ACC112 (cell line): ENCODE data around the gene DLEC1.

Experiments used
- H2AFZ ChIP-seq: fragments of 200-600 bp; sonication (generic); one replicate; pipeline ENCODE4 v1.6.0; 2017; ENCODE audit warnings: antibody characterized with exemption, low read length; ENCODE audit not compliant: unreplicated experiment
- H3K27ac ChIP-seq: fragments of 200-600 bp; sonication (generic); 2 replicates; pipeline ENCODE4 v1.5.1; 2014; ENCODE audit warnings: low read depth, mild to moderate bottlenecking, antibody characterized with exemption, low read length, moderate library complexity
- H3K27me3 ChIP-seq: fragments of 200-600 bp; sonication (generic); 2 replicates; pipeline ENCODE4 v1.6.1; 2014; ENCODE audit warnings: mild to moderate bottlenecking, antibody characterized with exemption, low read length, moderate library complexity, mixed read lengths; ENCODE audit not compliant: insufficient read depth
- H3K36me3 ChIP-seq: fragments of 200-600 bp; sonication (generic); 2 replicates; pipeline ENCODE4 v1.6.1; 2016; ENCODE audit warnings: mild to moderate bottlenecking, antibody characterized with exemption, low read length, moderate library complexity, mixed read lengths; ENCODE audit not compliant: insufficient read depth
- H3K4me1 ChIP-seq: fragments of 200-600 bp; sonication (generic); one replicate; pipeline ENCODE4 v1.6.1; 2016; ENCODE audit warnings: low read length, mixed read lengths; ENCODE audit not compliant: insufficient read depth, unreplicated experiment, control insufficient read depth
- H3K4me3 ChIP-seq: fragments of 200-600 bp; sonication (generic); 2 replicates; pipeline ENCODE4 v1.5.1; 2014; ENCODE audit warnings: mild to moderate bottlenecking, low read depth, low read length
- H3K79me2 ChIP-seq: fragments of 200-600 bp; sonication (generic); one replicate; pipeline ENCODE4 v1.6.0; 2016; ENCODE audit warnings: low read length; ENCODE audit not compliant: control insufficient read depth, unreplicated experiment, insufficient read depth

DLEC1 gene

GRCh38 chr3:38003371-38003816 lies 35.6 kb upstream of the DLEC1 start:
- H3K4me3 ChIP-seq: no peak overlapping the region
- H3K79me2 ChIP-seq: no peaks in the 10 kb centered on the region
- H3K4me1 ChIP-seq: peaks cover 4% of the 10 kb centered on the region
- H2AFZ ChIP-seq: no peak overlapping the region
- peaks cover 4% of the 10 kb centered on the region; the same call in 1 of the 2 replicates for H3K36me3 ChIP-seq
- no peaks in the 10 kb centered on the region for H3K27me3 ChIP-seq
- H3K27ac ChIP-seq: no peak overlapping the region

- Histone ChIP-seq H3K4me3 (no peak overlapping the region), H3K79me2 (no peaks in the 10 kb centered on the region), H3K36me3 (peaks cover 4% of the 10 kb centered on the region; the same call in 1 of the 2 replicates), H3K4me1 (no peaks in the 10 kb centered on the region), H3K27me3 (no peaks in the 10 kb centered on the region), H3K27ac (no peak overlapping the region), H2AFZ (no peak overlapping the region)
These were observed 35.1 kb upstream of the DLEC1 start for GRCh38 chr3:38003817-38004414.

DNA sequence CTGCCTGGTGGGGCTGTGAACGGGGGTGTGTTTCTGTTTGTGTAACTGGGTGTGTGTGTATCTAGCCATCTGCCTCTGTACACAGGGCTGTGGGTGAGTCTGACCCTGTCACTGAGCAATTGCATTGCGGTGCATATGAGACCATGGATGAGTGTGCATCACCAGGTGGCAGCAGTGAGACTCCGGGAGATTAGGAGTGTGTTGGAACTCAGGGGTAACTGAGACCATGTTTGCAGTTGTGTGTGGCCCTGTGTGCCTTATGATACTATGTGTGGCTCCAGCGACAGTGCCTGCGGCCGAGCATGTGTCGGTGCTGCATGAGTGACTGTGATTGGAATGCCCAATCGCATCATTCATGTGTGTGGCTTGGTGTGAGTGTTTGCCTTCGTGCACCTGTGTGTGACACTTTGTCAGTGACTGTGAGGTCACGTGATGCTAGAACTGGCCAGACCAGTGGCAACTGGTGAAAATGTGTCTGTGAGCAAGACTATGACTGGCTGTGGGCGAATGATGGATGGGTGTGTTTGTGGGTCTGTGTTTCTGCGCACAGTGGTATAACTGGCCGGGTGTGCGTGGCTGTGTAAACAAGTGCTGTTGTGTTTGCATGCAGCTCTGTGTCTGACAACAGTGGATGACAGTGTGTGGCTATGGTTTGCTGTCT lies 34.5 kb upstream of the DLEC1 start:
- Histone ChIP-seq H3K36me3 (peaks cover 4% of the 10 kb centered on the region; the same call in 1 of the 2 replicates), H2AFZ (no peak overlapping the region), H3K4me1 (no peaks in the 10 kb centered on the region), H3K79me2 (no peaks in the 10 kb centered on the region), H3K4me3 (no peak overlapping the region), H3K27ac (no peak overlapping the region), H3K27me3 (no peaks in the 10 kb centered on the region)

DNA sequence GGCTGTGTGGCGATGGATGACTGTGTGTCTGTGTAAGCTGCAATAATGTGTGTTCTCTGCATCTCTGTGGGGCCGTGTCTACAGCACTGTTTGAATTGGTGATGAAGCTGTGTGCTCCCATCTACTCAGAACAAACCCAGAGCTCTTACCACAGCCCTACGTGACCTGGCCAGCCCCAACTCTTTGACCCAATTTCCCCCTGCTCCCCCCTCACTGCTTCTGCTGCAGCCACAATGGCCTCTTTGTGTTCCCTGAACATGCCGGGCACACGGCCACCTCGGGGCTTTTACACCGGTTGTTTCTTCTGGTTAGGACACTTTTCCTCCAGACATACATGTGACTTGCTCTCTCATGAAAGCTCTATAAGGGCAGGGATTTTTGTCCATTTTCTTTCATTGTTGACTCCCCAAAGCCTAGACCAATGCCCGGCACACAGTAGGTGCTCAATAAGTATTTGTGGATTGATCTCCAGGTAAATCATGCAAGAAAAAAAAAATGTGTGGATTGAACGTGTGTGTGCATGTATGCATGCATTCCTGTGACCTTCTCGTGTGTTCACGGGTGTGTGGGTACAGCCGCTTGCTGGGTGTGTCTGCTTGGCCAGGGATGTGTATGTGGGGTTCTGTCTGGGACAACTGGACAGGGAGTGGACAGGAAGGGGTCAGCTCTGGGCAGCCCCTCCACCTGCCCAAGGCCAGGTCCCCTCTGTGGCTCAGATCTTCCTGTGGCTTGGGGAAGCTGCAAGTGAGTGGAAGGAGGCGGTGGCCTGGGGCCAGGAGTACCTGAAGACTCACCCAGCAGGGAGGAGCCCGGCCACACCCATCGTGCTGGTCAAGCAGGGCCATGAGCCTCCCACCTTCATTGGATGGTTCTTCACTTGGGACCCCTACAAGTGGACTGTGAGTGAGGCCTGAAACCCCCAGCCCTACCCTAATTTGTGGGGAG lies 33.7 kb upstream of the DLEC1 start:
- Histone ChIP-seq H3K36me3 (peaks cover 4% of the 10 kb centered on the region; the same call in 1 of the 2 replicates), H2AFZ (no peak overlapping the region), H3K27ac (no peak overlapping the region), H3K79me2 (no peaks in the 10 kb centered on the region), H3K27me3 (no peaks in the 10 kb centered on the region), H3K4me3 (no peak overlapping the region), H3K4me1 (no peaks in the 10 kb centered on the region)

DNA sequence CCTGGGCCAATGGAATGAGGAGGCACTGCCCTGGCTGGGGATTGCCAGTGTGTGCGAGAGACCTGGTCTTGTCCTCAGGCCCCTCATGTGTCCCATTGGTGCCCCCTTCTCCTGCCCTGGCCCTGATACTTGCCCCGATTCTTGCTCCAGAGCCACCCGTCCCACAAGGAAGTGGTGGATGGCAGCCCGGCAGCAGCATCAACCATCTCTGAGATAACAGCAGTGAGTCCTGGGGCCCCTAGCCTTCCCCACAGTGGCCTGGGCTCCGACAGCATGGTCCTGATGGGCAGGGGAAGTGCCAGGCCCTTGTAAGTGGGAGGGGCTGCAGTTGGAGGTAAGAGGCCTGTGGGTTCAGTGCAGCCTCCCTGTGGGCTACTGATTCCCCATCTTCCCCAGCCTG lies 33.0 kb upstream of the DLEC1 start:
- Histone ChIP-seq H3K36me3 (peaks cover 4% of the 10 kb centered on the region; the same call in 1 of the 2 replicates), H2AFZ (no peak overlapping the region), H3K79me2 (no peaks in the 10 kb centered on the region), H3K4me3 (no peak overlapping the region), H3K27ac (no peak overlapping the region), H3K4me1 (no peaks in the 10 kb centered on the region), H3K27me3 (no peaks in the 10 kb centered on the region)

DNA sequence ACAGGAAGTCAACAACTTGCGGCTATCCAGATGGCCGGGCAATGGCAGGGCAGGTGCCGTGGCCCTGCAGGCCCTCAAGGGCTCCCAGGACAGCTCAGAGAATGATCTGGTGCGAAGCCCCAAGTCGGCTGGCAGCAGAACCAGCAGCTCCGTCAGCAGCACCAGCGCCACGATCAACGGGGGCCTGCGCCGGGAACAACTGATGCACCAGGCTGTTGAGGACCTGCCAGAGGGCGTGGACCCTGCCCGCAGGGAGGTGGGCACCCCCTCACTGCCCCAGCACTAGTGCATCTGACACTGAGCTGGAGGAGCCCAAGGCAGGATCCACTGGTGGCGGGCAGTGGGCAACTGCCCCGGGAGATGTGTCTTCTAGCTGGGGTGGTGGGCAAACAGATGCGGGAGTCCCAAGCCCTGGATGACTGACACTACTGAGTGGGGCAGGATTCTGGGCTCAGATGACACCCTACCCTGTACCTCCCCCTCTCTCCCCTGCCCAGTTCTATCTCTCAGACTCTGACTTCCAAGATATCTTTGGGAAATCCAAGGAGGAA lies 32.5 kb upstream of the DLEC1 start:
- Histone ChIP-seq H3K27ac (no peak overlapping the region), H3K4me3 (no peak overlapping the region), H3K4me1 (no peaks in the 10 kb centered on the region), H3K79me2 (no peaks in the 10 kb centered on the region), H3K27me3 (no peaks in the 10 kb centered on the region), H2AFZ (no peak overlapping the region), H3K36me3 (peaks cover 4% of the 10 kb centered on the region; the same call in 1 of the 2 replicates)

DNA sequence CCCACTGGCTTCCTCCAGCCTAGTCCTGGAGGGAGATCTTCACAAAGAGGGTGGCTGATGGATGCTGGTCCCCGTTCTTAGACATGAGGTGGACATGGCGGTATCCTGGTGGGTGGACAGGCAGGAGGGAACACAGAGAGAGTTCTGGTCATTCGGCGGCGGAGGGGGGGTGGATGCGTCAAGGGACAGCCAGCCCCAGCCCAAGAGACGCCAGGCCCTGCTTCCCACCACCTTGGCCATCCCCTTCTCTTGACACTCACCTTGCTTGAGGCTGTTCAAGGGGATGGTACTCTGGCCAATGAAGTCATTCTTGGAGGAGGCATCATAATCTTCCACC lies 31.3 kb upstream of the DLEC1 start:
- no peak overlapping the region for H3K4me3 ChIP-seq
- H3K27me3 ChIP-seq: no peaks in the 10 kb centered on the region
- H3K4me1 ChIP-seq: no peaks in the 10 kb centered on the region
- peaks cover 4% of the 10 kb centered on the region; the same call in 1 of the 2 replicates for H3K36me3 ChIP-seq
- H2AFZ ChIP-seq: no peak overlapping the region
- no peak overlapping the region for H3K27ac ChIP-seq
- no peaks in the 10 kb centered on the region for H3K79me2 ChIP-seq

DNA sequence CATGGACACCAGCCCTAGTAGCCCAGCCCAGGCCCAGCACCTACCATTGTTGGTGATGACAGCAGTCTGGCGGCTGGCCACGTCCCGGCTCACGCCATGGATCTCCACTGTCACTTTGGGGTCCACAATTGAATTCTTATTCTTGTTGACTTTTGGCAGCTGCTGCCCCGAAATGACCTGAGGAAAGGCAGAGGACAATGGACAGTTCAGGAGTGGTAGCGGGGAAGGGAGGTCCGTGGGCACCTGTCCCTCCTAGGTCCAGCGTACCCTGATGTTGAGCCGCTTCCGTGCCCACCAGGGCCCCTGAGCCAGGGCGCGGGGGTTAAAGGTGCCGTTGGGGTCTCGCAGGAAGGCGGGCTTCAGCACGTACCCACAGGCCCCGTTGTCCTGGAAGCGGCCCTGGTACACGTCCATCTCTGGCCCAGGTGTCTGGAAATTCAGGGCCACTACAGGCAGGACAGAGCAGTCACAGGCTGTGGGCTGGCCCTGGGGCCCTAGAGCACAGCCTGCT lies 30.8 kb upstream of the DLEC1 start:
- peaks cover 4% of the 10 kb centered on the region; the same call in 1 of the 2 replicates for H3K36me3 ChIP-seq
- H3K79me2 ChIP-seq: no peaks in the 10 kb centered on the region
- H3K27ac ChIP-seq: no peak overlapping the region
- no peaks in the 10 kb centered on the region for H3K4me1 ChIP-seq
- H3K4me3 ChIP-seq: no peak overlapping the region
- H2AFZ ChIP-seq: no peak overlapping the region
- no peaks in the 10 kb centered on the region for H3K27me3 ChIP-seq

DNA sequence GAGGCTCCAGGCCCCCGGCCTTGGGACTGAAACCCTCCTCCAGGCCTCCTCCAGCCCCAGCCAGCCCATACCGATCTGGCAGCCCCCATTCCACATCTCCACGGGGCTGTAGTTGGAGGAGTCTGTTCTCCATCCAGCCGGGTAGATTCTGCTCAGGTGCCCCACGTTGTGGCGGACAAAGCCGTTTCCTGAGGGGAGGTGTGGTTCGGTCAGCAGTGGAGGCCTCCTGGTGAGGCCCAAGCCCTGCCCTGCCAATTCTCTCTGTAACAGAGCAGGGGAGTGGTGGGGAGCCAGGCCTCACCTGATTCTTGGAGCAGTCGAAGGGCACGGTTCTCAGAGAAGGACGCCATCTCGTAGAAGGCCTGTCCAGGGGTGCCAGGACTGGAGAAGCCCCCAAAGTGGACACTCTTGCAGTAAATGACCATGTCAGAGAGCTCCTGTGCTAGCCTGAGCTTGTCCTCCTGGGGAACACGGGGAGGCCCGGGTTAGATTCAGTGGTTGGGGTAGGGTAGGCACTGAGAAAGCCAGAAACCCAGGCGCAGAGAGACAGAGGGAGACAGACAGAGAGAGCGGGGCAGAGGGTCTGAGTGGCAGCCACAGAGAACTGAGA lies 29.9 kb upstream of the DLEC1 start:
- H3K79me2 ChIP-seq: no peaks in the 10 kb centered on the region

More for the DNA sequence above, 29.9 kb upstream of the DLEC1 start:
- no peak overlapping the region for H2AFZ ChIP-seq
- no peak overlapping the region for H3K4me3 ChIP-seq
- H3K36me3 ChIP-seq: peaks cover 4% of the 10 kb centered on the region; the same call in 1 of the 2 replicates
- H3K4me1 ChIP-seq: no peaks in the 10 kb centered on the region
- no peak overlapping the region for H3K27ac ChIP-seq
- H3K27me3 ChIP-seq: no peaks in the 10 kb centered on the region
